Neuronal stem cell (in vitro differentiated cells): Measurements from ENCODE around the gene FCER1A.

Source experiments
- DNase-seq: peaks from one replicate; pipeline ENCODE4 v3.0.0-alpha.2; 2013; ENCODE audit warnings: low spot score
- H2AFZ ChIP-seq: one replicate; pipeline ENCODE4 v1.6.1; 2013; ENCODE audit warnings: mild to moderate bottlenecking, low read length, inconsistent platforms
- H2AK5ac ChIP-seq: 2 replicates; pipeline ENCODE4 v1.6.1; 2013; ENCODE audit warnings: low read depth, mild to moderate bottlenecking, inconsistent platforms, low read length, moderate library complexity, mixed read lengths
- H2BK120ac ChIP-seq: 2 replicates; pipeline ENCODE4 v1.6.1; 2013; ENCODE audit warnings: low read depth, mild to moderate bottlenecking, inconsistent platforms, low read length, moderate library complexity, mixed read lengths
- H2BK12ac ChIP-seq: one replicate; pipeline ENCODE4 v1.6.1; 2013; ENCODE audit warnings: low read length, inconsistent platforms
- H2BK15ac ChIP-seq: 2 replicates; pipeline ENCODE4 v1.6.1; 2013; ENCODE audit warnings: mild to moderate bottlenecking, low read length, inconsistent platforms, mixed read lengths
- H2BK5ac ChIP-seq: one replicate; pipeline ENCODE4 v1.6.1; 2013; ENCODE audit warnings: inconsistent platforms, mild to moderate bottlenecking, low read length, moderate library complexity
- H3K14ac ChIP-seq: one replicate; pipeline ENCODE4 v1.6.1; 2013; ENCODE audit warnings: low read length, inconsistent platforms
- H3K18ac ChIP-seq: 2 replicates; pipeline ENCODE4 v1.6.1; 2013; ENCODE audit warnings: low read length, inconsistent platforms
- H3K23ac ChIP-seq: 2 replicates; pipeline ENCODE4 v1.6.1; 2013; ENCODE audit warnings: low read depth, mild to moderate bottlenecking, mixed read lengths, low read length, inconsistent platforms; ENCODE audit not compliant: poor library complexity
- H3K27ac ChIP-seq: replicated peaks from 3 replicates; pipeline ENCODE4 v1.5.1; 2013; ENCODE audit warnings: low read length, inconsistent platforms
- H3K27me3 ChIP-seq, 3 experiments: 2 replicates each; pipeline ENCODE4 v1.6.1; 2013; ENCODE audit warnings: low read length in 3 of 3, mild to moderate bottlenecking in 2 of 3, inconsistent platforms in 1 of 3, low read depth in 1 of 3, mixed read lengths in 1 of 3, moderate library complexity in 1 of 3; ENCODE audit not compliant: control insufficient read depth in 3 of 3, insufficient read depth in 3 of 3
- H3K36me3 ChIP-seq, 2 donors: replicated peaks in 1 of 2; 2 replicates each; pipeline ENCODE4 v1.6.1; 2013; ENCODE audit warnings: low read length in 2 of 2; ENCODE audit not compliant: control insufficient read depth in 2 of 2, insufficient read depth in 2 of 2
- H3K4ac ChIP-seq: 2 replicates; pipeline ENCODE4 v1.6.1; 2013; ENCODE audit warnings: inconsistent platforms, mild to moderate bottlenecking, low read length, moderate library complexity
- H3K4me1 ChIP-seq, 2 donors: 1 replicate in 1 of 2; 2 replicates in 1 of 2; pipeline ENCODE4 v1.6.1; 2013; ENCODE audit warnings: low read length in 2 of 2, low read depth in 1 of 2; ENCODE audit not compliant: control insufficient read depth in 2 of 2, insufficient read depth in 1 of 2
- H3K4me2 ChIP-seq: one replicate; pipeline ENCODE4 v1.6.1; 2013; ENCODE audit warnings: mild to moderate bottlenecking, low read length, inconsistent platforms; ENCODE audit not compliant: insufficient read depth, poor library complexity, severe bottlenecking
- H3K4me3 ChIP-seq, 2 donors: 2 replicates each; pipeline ENCODE4 v1.5.1; 2013; ENCODE audit warnings: low read length in 2 of 2, mild to moderate bottlenecking in 2 of 2, inconsistent platforms in 1 of 2, moderate library complexity in 1 of 2
- H3K79me1 ChIP-seq: one replicate; pipeline ENCODE4 v1.6.1; 2013; ENCODE audit warnings: low read depth, mild to moderate bottlenecking, inconsistent platforms, low read length, moderate library complexity
- H3K9ac ChIP-seq: one replicate; pipeline ENCODE4 v1.6.1; 2013; ENCODE audit warnings: mild to moderate bottlenecking, low read depth, low read length, inconsistent platforms; ENCODE audit not compliant: poor library complexity
- H3K9me3 ChIP-seq, 2 donors: replicated peaks in 1 of 2; 2 replicates each; pipeline versions ENCODE3 to v1.6.1; 2013; ENCODE audit warnings: low read length in 2 of 2, mild to moderate bottlenecking in 2 of 2, inconsistent platforms in 1 of 2, low read depth in 1 of 2, mixed read lengths in 1 of 2, moderate library complexity in 1 of 2; ENCODE audit not compliant: control insufficient read depth in 2 of 2, insufficient read depth in 1 of 2
- H4K8ac ChIP-seq: one replicate; pipeline ENCODE4 v1.6.1; 2013; ENCODE audit warnings: low read depth, mild to moderate bottlenecking, inconsistent platforms, low read length, moderate library complexity
- H4K91ac ChIP-seq: one replicate; pipeline ENCODE4 v1.6.1; 2013; ENCODE audit warnings: low read length, low read depth, mild to moderate bottlenecking, inconsistent platforms; ENCODE audit not compliant: poor library complexity
- WGBS, 2 donors: extraction: QIAGEN DNeasy Blood & Tissue Kit; methylation state at CpG; one replicate each; pipeline ENCODE4 v1.1.7; 2013; ENCODE audit warnings: missing lambda C conversion rate in 2 of 2, mixed read lengths in 1 of 2; ENCODE audit not compliant: insufficient read length in 2 of 2, insufficient replicate concordance in 1 of 2; ENCODE audit errors: extremely low coverage in 2 of 2; 5-methylcytosine and 5-hydroxymethylcytosine counted together

The FCER1A gene

DNA sequence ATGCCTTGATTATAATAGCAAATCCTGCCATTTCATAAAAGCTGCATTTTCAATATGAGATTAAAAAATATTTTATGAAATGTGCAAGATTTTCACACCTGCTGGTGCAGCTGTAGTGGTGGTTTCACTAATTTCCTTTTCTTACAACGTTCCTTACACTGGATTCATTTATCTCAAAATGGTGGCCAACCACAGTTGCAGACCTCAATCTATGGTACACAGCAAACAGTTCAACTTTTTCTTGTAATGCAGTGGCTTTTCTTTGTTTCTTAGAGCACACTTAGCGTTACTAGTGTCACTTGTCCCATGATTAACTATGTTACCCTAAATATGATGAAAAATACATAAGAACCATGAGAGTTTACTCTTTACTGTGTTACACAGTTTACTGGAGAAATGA lies 32.7 kb downstream of the FCER1A start:
- Histone ChIP-seq H3K9me3 (no peaks in the 10 kb centered on the region), H3K4me3 (no peak overlapping the region), H3K9ac (no peak overlapping the region), H3K14ac (no peak overlapping the region), H4K8ac (no peak overlapping the region), H3K36me3 (no peaks in the 10 kb centered on the region), H3K27me3 (no peaks in the 10 kb centered on the region), H4K91ac (no peak overlapping the region), H3K23ac (no peak overlapping the region), H2BK120ac (no peak overlapping the region), H3K79me1 (no peaks in the 10 kb centered on the region), H2AK5ac (no peak overlapping the region), H3K4ac (no peak overlapping the region), H3K18ac (no peak overlapping the region), H2AFZ (no peak overlapping the region), H2BK12ac (no peak overlapping the region), H2BK5ac (no peak overlapping the region), H3K27ac (no peak overlapping the region), H3K4me1 (no peaks in the 10 kb centered on the region), H2BK15ac (no peak overlapping the region), H3K4me2 (no peak overlapping the region)
- no peak for DNase-seq
- WGBS, 2 donors: no CpG with 5 or more reads among the region's 2 CpGs

- H3K23ac ChIP-seq: no peak overlapping the region
- H4K91ac ChIP-seq: no peak overlapping the region
- DNase-seq: no peak
- no peak overlapping the region for H3K4me2 ChIP-seq
- H2AFZ ChIP-seq: no peak overlapping the region
- H3K36me3 ChIP-seq: no peaks in the 10 kb centered on the region
- no peak overlapping the region for H2BK15ac ChIP-seq
- H2BK12ac ChIP-seq: no peak overlapping the region
- no peaks in the 10 kb centered on the region for H3K4me1 ChIP-seq
- H3K18ac ChIP-seq: no peak overlapping the region
- no peaks in the 10 kb centered on the region for H3K9me3 ChIP-seq
- no peaks in the 10 kb centered on the region for H3K27me3 ChIP-seq
- H4K8ac ChIP-seq: no peak overlapping the region
- H3K4me3 ChIP-seq: no peak overlapping the region
- H3K4ac ChIP-seq: no peak overlapping the region
- no peak overlapping the region for H3K9ac ChIP-seq
- H2BK5ac ChIP-seq: no peak overlapping the region
- no peak overlapping the region for H2AK5ac ChIP-seq
- no peak overlapping the region for H3K27ac ChIP-seq
- H2BK120ac ChIP-seq: no peak overlapping the region
- no peak overlapping the region for H3K14ac ChIP-seq
- no peaks in the 10 kb centered on the region for H3K79me1 ChIP-seq
These were observed 35.9 kb downstream of the FCER1A start for GRCh38 chr1:159338018-159338417.

DNA sequence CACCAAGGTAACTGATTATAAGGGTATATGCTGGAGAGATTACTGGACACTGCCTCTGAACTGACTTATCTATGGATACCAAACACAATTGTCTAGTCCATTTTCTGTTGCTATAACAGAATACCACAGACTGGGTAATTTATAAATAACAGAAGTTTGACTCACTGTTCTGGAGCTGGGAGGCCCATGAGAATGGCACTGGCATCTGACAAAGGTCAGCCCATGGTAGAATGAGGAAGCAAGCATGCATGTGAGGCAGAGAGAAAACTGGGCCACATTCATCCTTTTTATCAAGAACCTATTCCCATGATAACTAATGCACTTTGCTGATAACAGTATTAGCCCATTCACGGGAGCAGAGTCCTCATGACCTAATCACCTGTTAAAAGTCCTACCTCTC lies 37.4 kb downstream of the FCER1A start:
- Histone ChIP-seq H3K4ac (no peak overlapping the region), H4K8ac (no peak overlapping the region), H3K27me3 (no peaks in the 10 kb centered on the region), H2AK5ac (no peak overlapping the region), H3K79me1 (no peaks in the 10 kb centered on the region), H3K23ac (no peak overlapping the region), H2BK15ac (no peak overlapping the region), H3K9me3 (no peaks in the 10 kb centered on the region), H3K4me3 (no peak overlapping the region), H2AFZ (no peak overlapping the region), H3K27ac (no peak overlapping the region), H3K9ac (no peak overlapping the region), H3K36me3 (no peaks in the 10 kb centered on the region), H4K91ac (no peak overlapping the region), H3K4me1 (no peaks in the 10 kb centered on the region), H3K18ac (no peak overlapping the region), H2BK120ac (no peak overlapping the region), H2BK12ac (no peak overlapping the region), H2BK5ac (no peak overlapping the region), H3K4me2 (no peak overlapping the region), H3K14ac (no peak overlapping the region)
- no peak for DNase-seq
- WGBS, 2 donors: no CpG with 5 or more reads among the region's 1 CpG

GRCh38 chr1:159341736-159342135 lies 39.6 kb downstream of the FCER1A start:
- no peak overlapping the region for H3K23ac ChIP-seq
- H2BK5ac ChIP-seq: no peak overlapping the region
- H2AFZ ChIP-seq: no peak overlapping the region
- no peak overlapping the region for H2BK120ac ChIP-seq
- no peak overlapping the region for H3K27ac ChIP-seq
- H3K4me3 ChIP-seq: no peak overlapping the region
- no peaks in the 10 kb centered on the region for H3K27me3 ChIP-seq
- no peak overlapping the region for H2BK12ac ChIP-seq
- H2AK5ac ChIP-seq: no peak overlapping the region
- WGBS, 2 donors: no CpG with 5 or more reads among the region's 2 CpGs
- no peaks in the 10 kb centered on the region for H3K4me1 ChIP-seq
- H2BK15ac ChIP-seq: no peak overlapping the region
- DNase-seq: no peak
- no peak overlapping the region for H3K4ac ChIP-seq
- H3K36me3 ChIP-seq: no peaks in the 10 kb centered on the region
- H3K14ac ChIP-seq: no peak overlapping the region
- no peak overlapping the region for H3K4me2 ChIP-seq
- no peak overlapping the region for H3K9ac ChIP-seq
- no peak overlapping the region for H4K91ac ChIP-seq
- H4K8ac ChIP-seq: no peak overlapping the region
- no peak overlapping the region for H3K18ac ChIP-seq
- H3K9me3 ChIP-seq: no peaks in the 10 kb centered on the region
- no peaks in the 10 kb centered on the region for H3K79me1 ChIP-seq
